HL-60/S4 treated with phorbol 12-myristate 13-acetate at 8.2 ng/mL for 4 days and 3 days (cell line): Measurements from ENCODE around the gene GNG7.

Experiments used
- in situ Hi-C: fragments of 300-500 bp; cut with MboI; formaldehyde crosslinking; loops from 2 replicates; pipeline ENCODE4 v1.15.0; 2022; ENCODE audit warnings: low sequenced_read_pairs

GNG7 gene

DNA sequence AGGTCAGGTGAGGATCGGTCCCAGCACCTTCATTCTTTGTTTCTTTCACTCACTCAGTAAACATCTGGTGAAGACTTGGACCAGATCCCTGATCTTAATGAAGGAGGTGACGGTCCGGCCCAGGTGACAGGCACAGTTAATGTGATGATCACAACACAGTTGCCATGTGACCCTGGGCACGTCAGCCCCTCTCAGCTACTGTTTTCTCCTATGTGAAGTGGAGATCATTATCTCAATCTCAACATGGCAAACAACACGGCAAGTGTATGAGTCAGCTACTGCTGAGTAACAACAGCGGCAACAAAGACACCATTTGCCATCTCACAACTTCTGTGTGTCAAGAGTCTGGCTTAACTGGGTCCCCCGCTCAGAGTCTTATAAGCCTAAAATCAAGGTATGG, 74.6 kb downstream of the GNG7 start:
- in situ Hi-C loops, result no loop called here

DNA sequence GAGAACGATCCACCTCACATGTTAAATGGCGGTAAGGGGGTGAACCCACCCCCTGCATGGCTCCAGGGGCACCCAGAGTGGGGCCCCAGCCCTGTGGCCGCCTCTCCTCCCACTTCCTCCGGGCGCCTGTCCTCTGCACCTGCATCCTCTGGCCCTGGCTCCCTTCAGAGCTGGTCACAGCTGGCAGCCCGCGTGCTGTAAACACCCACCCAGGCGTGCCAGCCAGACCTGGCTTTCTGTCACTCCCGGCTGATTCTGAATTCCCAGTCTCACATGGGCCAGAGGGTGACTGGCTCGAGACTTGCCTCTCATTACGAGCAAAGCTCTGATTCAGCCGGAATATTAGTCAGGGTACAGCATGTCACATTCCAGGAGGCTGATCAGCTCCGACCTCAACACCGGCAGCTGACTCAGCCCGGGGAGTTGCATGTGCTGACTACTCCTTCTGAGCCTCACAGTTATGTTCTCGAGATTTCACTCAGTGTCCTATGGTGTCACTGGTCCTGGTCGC, 75.1 kb downstream of the GNG7 start:
- in situ Hi-C loops, result no loop called here

DNA sequence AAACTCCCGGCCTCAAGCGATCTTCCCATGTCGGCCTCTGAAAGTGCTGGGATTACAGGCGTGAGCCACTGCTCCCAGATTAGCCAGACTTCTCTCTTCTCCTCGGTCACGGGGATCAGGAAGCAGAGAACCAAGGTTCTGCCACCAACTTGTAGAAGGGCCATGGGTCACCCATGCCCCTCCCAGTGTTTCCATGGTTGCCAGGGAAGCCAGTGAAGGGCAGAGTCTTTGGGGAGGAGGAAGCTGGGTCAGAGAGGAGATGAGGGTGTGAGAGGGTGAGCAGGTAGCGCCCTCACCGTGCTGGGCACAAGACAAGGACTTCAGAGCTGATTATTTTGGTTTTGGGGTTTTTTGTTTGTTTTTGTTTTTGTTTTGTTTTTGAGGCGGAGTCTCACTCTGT, 77.1 kb downstream of the GNG7 start:
- in situ Hi-C loops, result no loop called here

DNA sequence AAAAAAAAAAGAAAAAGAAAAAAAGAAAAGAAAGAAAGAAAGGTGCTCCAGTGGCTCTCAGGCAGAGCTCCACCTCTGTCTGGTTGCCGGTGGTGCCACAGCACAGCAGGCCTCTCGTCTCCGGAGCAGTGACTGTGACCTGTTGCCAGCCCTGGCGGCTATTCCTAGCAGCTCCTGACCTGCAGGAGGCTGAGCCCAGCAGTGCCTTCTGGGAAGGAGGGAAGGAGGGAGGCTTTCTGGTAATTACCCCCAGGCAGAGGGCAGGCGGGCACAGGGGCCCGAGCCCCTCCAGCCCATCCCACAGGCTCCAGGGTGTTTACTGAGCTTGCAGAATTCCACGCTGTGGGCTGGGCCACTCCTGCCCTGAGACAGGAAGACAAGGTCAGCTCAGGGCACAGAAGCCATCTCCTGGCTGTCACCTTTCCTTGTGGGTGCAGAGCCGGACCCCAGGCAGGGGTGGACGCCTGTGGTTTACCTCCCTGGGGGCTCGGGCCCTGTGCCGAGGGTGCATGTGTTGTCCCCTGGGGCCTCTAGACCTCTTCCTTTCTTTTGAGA, 77.9 kb downstream of the GNG7 start:
- in situ Hi-C loops, result loop anchor here (25.0 kb wide), 1 partner anchor 162 kb away; the partner anchor contains the start of gene LMNB2

DNA sequence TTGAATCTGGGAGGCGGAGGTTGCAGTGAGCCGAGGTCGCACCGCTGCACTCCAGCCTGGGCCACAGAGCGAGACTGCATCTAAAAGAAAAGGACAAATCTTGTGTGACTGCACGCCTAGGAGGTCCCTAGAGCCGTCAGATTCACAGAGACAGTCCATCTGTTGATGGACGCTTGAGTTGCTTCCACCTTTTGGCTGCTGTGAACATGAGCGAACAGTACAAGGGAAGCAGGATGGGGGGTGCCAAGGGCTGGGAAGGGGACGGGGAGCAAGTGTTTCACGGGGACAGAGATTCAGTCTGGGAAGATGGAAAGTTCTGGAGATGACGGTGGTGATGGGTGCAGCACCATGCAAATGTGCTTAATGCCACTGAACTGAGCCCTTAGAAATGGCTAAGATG, 78.7 kb downstream of the GNG7 start:
- in situ Hi-C loops, result loop anchor here (25.0 kb wide), 1 partner anchor 161 kb away; the partner anchor contains the start of gene LMNB2

DNA sequence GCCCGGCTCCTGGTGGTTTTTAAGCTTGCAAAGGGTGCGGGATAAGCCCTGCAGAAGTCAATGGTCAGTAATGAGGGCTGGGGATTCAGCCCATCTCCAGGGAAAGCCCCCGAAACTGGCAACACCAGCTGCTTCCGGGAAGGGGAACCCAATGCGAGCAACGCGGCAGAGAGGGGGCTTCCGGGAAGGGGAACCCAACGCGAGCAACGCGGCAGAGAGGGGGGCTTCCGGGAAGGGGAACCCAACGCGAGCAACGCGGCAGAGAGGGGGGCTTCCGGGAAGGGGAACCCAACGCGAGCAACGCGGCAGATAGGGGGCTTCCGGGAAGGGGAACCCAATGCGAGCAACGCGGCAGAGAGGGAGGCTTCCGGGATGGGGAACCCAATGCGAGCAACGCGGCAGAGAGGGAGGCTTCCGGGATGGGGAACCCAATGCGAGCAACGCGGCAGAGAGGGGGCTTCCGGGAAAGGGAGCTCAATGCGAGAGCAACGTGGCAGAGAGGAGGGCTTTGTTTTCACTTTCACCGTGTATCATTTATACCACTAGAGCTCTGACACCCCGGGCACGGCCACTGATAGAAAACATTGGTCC, 80.0 kb downstream of the GNG7 start:
- in situ Hi-C loops, result loop anchor here (25.0 kb wide), 1 partner anchor 160 kb away; the partner anchor contains the start of gene LMNB2

DNA sequence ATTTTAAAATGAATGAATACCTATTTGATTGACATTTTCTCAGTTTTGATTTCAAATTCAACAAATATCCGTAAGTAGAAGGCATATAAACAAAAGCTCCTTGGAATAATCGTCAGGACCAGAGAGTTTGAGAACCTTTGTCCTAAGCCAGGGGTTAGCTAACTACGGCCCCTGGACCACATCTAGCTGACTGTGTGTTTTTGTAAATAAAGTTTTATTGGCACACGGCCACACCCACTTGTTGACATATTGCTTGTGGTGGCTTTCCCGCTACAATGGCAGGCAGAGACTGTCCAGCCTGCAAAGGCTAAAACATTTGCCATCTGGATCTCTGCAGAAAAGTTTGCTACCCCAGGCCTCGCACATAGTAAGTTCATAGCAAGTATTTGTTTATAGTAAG, 83.4 kb downstream of the GNG7 start:
- in situ Hi-C loops, result loop anchor here (25.0 kb wide), 1 partner anchor 157 kb away; the partner anchor contains the start of gene LMNB2

DNA sequence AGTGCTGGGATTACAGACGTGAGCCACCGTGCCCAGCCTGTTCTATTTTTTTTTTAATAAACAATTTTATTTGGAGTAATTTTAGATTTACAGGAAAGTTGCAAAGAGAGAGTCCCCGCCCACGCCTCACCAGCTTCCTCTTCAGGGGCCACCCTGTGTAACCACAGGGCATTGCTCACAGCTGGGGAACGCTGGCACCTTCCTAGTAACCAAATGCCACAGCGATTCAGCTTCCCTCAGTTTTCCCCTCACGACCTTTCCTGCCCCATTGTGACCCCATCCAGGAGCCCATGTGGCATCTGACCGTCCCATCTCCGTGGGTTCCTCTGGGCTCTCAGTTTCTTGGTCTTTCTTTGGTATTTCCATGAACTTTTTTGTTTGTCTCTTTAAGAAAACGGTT, 83.9 kb downstream of the GNG7 start:
- in situ Hi-C loops, result loop anchor here (25.0 kb wide), 1 partner anchor 156 kb away; the partner anchor contains the start of gene LMNB2

DNA sequence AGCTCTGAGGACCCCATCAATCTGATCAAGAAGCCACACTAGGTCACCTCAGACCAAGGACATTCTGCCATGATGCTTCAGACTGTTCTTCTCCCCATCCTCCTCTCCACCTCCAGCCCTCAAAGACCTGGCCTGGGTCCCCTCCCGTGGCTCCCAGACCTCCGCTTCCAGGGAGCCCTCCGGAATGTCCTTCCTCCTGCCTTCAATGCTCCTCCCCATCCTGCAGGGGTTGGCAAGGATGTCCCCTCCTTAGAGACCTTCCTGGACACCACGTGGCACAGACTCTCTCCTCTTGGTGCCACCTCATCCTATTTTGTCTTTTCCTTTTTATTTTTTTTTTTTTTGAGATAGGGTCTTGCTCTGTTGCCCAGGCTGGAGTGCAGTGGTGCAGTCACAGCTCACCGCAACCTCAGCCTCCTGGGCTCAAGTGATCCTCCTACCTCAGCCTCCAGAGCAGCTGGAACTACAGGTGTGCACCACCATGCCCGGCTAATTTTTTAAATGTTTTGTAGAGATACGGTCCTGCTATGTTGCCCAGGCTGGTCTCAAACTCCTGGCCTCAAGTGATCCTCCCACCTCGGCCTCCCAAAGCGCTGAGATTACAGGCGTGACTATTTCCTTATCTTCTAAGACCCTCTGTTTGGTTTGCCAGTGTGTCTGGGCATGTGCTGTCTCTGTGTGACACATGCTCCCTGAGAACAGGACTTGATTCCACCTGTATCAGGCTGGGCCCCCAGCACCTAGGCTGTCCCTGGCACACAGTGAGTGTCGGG, 84.9 kb downstream of the GNG7 start:
- in situ Hi-C loops, result loop anchor here (25.0 kb wide), 1 partner anchor 155 kb away; the partner anchor contains the start of gene LMNB2

DNA sequence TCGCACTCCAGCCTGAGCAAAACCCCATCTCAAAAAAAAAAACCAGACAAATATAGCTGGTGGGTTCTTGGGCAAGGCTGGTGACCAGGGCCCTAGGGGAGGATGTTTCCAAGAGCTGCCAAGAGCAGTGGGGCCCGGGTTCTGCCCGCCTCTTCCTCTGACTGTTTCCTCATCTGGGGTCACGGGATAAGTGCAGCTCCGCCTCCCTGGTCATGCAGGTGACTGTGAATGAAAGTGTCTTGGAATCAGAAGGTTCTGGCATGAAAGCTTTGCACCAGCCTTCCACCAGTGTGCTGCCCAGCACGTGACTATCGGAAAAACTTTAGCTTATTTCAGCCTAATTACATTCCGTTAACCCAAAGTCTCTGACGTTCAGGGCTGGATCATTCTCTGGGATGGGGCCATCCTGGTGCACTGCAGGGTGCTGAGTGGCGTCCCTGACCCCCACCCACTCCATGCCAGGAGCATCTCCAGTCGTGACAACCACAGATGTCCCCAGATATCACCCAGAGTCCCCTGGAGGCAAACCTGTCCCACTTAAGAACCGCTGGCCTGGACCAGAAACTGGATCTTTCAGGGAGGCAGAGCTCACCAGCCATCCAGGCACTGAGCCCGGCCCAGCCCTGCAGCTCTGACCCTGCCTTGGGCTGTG, 85.6 kb downstream of the GNG7 start:
- in situ Hi-C loops, result loop anchor here (25.0 kb wide), 1 partner anchor 155 kb away; the partner anchor contains the start of gene LMNB2

DNA sequence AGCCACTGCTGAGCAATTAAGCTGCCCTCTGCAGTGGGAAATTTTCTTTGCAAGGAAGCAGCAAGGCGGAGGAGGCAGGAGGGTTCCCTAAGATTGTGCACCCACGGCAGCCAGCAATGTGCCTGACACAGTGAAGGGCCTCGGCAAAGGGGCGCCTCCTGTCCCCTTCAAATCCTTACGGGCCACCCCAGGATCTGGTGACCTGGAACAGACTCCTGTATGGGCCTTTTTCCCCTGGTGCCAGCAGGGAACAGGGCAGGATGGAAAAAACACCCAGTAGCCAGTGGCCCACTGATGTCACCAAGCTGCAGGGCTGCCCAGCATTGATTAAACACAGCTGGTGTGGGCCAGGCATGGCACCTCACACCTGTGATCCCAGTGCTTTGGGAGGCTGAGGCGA, 86.7 kb downstream of the GNG7 start:
- in situ Hi-C loops, result loop anchor here (25.0 kb wide), 1 partner anchor 153 kb away; the partner anchor contains the start of gene LMNB2

DNA sequence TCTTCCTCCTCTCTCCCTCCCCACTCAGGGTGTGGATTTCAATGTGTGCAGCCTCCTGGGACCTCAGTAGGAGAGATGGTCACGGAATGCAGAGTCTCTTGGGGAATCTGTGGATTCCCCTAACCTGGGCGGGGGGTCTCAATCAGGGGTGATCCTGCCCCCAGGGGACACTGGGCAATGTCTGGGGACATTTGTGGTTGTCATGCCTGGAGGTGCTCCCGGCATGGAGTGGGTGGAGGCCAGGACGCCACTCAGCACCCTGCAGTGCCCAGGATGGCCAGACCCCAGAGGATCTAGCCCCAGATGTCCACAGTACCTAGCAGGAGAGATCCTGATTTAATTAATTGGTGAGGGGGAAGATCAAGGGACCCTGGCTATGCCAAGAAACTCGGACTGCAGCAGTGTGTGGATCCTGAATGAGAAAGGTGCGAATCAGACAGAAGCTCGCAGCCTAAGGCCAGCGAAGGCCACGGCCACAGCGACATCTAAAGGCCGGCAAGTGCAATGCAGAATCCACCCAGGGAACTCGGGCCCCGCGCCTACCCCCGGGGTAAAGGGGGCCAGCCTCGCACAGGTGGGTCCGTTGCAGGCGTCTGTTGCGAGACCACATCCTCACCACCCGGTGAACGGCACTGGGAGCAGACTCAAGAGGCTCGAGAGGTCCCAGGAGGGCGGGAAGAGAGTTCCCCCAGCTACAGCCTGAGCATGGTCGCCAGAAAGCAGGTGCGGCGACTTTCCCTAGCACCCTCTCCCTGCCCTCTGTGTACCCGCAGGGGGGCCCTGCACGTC, 88.8 kb downstream of the GNG7 start:
- in situ Hi-C loops, result loop anchor here (25.0 kb wide), 1 partner anchor 151 kb away; the partner anchor contains the start of gene LMNB2

DNA sequence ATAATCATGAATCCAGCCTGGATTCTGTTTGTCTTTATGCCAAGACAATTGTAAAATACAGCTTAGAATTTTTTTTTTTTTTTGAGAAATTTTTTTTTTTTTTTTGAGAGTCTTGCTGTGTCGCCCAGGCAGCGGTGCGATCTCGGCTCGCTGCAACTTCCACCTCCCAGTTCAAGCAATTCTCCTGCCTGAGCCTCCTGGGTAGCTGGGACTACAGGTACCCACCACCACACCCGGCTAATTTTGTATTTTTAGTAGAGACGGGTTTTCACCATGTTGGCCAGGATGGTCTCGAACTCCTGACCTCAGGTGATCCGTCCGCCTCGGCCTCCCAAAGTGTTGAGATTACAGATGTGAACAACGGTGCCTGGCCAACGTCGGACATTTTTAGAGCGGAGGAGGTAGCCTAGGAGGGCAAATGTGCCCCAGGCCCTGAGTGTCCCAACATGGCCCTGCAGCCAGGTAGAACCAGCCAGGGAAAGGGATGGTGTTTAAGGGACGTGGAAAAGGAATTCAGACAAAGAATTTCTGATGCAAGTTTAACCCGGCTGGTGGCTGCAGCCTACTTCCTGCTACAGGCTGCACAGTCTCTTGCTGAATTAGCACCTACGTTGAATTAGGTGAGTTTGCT, 89.8 kb downstream of the GNG7 start:
- in situ Hi-C loops, result loop anchor here (25.0 kb wide), 1 partner anchor 150 kb away; the partner anchor contains the start of gene LMNB2

DNA sequence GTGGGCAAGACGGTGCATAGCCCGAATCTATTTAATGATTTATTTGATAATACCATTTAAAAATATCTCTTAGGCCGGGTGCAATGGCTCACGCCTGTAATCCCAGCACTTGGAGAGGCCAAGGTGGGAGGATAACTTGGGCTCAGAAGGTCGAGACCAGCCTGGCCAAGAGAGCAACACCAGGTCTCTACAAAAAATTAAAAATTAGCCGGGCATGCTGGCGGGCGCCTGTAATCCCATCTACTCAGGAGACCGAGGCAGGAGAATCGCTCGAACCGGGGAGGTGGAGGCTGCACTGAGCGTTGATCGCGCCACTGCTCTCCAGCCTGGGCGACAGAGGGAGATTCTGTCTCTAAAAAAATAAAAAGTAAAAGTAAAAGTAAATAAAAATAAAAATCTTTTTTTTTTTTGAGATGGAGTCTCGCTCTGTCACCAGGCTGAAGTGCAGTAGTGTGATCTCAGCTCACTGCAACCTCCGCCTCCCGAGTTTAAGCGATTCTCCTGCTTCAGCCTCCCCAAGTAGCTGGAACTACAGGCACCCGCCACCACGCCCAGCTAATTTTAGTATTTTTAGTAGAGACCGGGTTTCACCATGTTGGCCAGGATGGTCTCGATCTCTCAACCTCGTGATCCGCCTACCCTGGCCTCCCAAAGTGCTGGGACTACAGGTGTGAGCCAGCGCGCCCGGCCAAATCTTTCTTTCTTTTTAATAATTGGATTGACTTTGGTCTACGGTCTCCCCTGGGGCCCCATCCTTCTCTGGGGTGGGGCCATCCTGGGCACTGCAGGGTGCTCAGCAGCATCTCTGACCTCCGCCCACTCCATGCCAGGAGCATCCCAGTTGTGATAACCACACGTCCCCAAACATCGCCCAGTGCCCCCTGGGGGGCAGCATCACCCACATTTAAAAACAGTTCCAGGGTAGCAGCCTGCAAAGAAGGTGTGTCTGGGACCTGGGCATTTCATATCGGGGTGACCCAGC, 90.7 kb downstream of the GNG7 start:
- in situ Hi-C loops, result loop anchor here (25.0 kb wide), 1 partner anchor 149 kb away; the partner anchor contains the start of gene LMNB2

DNA sequence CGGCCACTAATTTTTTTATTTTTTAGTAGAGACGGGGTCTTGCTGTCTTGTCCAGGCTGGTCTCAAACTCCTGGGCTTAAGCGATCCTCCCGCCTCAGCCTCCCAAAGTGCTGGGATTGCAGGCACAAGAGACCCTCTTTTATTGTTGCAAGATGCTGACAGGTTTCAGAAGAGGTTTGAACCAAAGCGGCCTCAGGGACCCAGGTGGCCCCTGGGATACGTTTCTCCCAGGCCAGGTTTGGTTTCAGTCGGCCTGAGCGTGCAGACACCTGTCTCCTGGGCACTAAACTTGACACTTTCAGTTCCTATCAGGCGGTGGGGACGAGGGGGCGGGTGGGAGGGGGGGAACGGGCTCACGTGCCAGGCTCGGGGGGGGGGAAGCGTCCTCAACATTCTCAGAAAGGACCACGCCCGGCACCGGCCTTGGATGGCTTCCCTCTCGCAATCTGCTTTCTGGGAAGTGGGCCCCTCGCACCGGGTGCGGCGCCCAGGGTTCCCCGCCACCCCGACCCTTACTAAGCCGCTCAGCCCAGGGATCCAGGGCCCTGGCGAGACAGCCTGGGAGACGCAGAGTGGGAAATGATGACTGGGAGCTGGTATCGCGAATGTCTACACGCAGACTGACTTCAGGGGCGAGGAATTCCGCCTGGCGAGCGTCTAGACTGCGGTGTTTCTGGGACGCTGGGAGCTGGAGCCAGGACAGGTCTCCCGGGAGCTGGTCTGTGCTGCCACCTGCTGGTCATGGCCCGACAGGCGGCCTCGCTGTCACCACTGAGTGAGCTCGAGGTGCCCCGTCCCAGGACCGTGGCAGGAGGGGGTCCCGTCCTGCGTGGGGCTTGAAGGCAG, 91.6 kb downstream of the GNG7 start:
- in situ Hi-C loops, result loop anchor here (25.0 kb wide), 1 partner anchor 149 kb away; the partner anchor contains the start of gene LMNB2

DNA sequence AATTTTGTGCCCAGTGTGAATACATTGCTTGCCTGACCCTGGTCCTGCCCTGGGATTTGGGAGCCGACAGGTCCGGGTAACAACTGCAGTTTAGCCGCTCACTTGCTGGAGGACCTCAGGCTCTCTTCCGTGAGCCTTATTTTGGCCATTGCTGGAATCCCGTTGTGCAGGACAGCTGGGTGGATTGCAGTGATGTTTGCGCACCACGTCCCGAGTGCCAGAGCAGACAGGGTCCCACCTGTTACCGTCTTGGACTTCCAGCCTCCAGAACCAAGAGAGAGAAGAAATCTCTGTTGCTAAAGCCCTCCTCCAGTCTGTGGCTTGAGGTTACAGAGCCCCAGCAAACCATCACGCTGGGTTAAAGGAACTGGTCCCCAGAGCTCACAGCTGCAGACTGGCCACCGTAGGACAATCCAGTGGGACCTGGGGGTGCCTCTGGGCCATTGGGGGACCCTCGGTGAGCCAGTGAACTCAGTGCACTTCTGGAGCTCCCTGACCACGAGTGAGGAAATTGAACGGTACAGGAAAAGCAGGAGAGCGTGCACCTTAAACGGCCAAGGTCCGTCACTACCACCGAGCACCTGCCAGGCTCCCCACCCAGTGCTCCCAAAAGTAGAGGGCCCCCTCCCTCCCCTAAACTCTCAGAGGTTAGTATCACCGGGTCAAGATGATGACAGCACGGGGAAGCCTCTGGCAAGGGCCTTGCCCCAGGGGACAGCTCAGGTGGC, 92.9 kb downstream of the GNG7 start:
- in situ Hi-C loops, result loop anchor here (25.0 kb wide), 1 partner anchor 147 kb away; the partner anchor contains the start of gene LMNB2

DNA sequence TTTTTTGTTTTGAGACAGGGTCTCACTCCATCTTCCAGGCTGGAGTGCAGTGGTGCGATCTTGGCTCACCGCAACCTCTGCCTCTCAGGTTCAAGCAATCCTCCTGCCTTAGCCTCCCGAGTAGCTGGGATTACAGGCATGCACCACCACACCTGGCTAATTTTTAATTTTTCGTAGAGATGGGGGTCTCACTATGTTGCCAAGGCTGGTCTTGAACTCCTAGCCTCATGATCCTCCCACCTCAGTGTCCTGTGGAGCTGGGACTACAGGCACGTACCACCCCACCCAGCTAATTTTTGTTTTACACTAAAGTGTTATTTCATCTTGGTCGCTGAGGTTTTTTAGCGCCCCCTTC, 93.5 kb downstream of the GNG7 start:
- in situ Hi-C loops, result loop anchor here (25.0 kb wide), 1 partner anchor 147 kb away; the partner anchor contains the start of gene LMNB2
